A204.1 (cell line): ENCODE data around the gene BMP7.
"Not testable (repeated sequence)": the region's sequence is repeated elsewhere in the genome, so short reads cannot be mapped to it uniquely, and the experiment has no call there.

Experiments
- FAIRE-seq: peaks from 2 replicates; lab custom pipeline; 2012; peaks lifted over from hg19 to GRCh38; lab: Jason Lieb, UNC

The BMP7 gene

GRCh38 chr20:57265336-57265996 is 975 bp downstream of the BMP7 start:
- FAIRE-seq = no peak

GRCh38 chr20:57264908-57265335 is 1.5 kb downstream of the BMP7 start:
- not testable (repeated sequence) for FAIRE-seq

- FAIRE-seq = no peak
Observed at GRCh38 chr20:57263801-57264792, 2.3 kb downstream of the BMP7 start.

- FAIRE-seq = no peak
Observed at GRCh38 chr20:57262784-57263609, 3.4 kb downstream of the BMP7 start.

GRCh38 chr20:57262301-57262700 is 4.1 kb downstream of the BMP7 start:
- FAIRE-seq = no peak

GRCh38 chr20:57261457-57262251 is 4.8 kb downstream of the BMP7 start:
- no peak for FAIRE-seq

- FAIRE-seq = no peak
Observed at GRCh38 chr20:57260934-57261333, 5.5 kb downstream of the BMP7 start.

- FAIRE-seq = no peak
Observed at GRCh38 chr20:57259938-57260921, 6.2 kb downstream of the BMP7 start.

- FAIRE-seq = no peak
Observed at GRCh38 chr20:57259121-57259937, 7.1 kb downstream of the BMP7 start.

GRCh38 chr20:57257701-57258453 is 8.6 kb downstream of the BMP7 start:
- FAIRE-seq = no peak

- no peak for FAIRE-seq
Observed at GRCh38 chr20:57256908-57257307, 9.5 kb downstream of the BMP7 start.

- no peak for FAIRE-seq
Observed at GRCh38 chr20:57256205-57256604, 10.2 kb downstream of the BMP7 start.

GRCh38 chr20:57255183-57255582 is 11.3 kb downstream of the BMP7 start:
- FAIRE-seq = no peak

- FAIRE-seq = no peak
Observed at GRCh38 chr20:57252559-57253162, 13.8 kb downstream of the BMP7 start.

- no peak for FAIRE-seq
Observed at GRCh38 chr20:57251949-57252348, 14.5 kb downstream of the BMP7 start.

GRCh38 chr20:57251344-57251743 is 15.1 kb downstream of the BMP7 start:
- no peak for FAIRE-seq

- FAIRE-seq = no peak
Observed at GRCh38 chr20:57250607-57251343, 15.7 kb downstream of the BMP7 start.

GRCh38 chr20:57249772-57250171 is 16.7 kb downstream of the BMP7 start:
- no peak for FAIRE-seq
